Measurements from ENCODE around the gene MYO9A.
"Not testable (repeated sequence)": the region's sequence is repeated elsewhere in the genome, so short reads cannot be mapped to it uniquely, and the experiment has no call there.

The MYO9A gene

DNA sequence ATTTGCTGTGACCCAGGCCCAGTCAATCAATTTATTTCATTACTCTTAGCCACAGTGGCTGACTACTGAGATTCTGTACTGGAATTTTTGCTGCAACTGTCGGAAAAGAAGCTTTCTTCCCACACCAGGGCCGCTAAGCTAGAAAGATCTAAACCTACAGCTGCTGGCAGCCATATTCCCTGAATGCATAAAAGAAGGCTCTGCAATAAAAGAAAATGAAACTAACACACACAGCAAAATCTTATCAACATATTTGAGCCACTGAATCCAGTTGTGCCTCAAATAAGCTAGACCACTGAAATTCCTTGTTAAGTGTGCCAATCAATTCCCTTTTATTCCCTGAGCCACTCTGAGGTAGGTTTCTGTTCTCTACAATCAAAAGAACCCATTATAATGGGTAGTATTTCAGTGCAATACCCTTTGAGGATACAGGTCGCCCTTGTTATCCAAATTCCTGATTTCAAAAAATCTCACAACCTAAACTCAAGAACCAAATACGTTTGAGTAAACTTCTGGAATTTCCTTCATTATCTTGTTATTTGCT is 60.3 kb downstream of the MYO9A start:
- H3K27ac ChIP-seq, result no peak overlapping the region
- TF ChIP-seq, protein P1, sequence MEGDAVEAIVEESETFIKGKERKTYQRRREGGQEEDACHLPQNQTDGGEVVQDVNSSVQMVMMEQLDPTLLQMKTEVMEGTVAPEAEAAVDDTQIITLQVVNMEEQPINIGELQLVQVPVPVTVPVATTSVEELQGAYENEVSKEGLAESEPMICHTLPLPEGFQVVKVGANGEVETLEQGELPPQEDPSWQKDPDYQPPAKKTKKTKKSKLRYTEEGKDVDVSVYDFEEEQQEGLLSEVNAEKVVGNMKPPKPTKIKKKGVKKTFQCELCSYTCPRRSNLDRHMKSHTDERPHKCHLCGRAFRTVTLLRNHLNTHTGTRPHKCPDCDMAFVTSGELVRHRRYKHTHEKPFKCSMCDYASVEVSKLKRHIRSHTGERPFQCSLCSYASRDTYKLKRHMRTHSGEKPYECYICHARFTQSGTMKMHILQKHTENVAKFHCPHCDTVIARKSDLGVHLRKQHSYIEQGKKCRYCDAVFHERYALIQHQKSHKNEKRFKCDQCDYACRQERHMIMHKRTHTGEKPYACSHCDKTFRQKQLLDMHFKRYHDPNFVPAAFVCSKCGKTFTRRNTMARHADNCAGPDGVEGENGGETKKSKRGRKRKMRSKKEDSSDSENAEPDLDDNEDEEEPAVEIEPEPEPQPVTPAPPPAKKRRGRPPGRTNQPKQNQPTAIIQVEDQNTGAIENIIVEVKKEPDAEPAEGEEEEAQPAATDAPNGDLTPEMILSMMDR (IDR thresholded peaks at IDR 0.05), result no peak
- TF ChIP-seq ZFX (IDR thresholded peaks at IDR 0.05; ENCODE audit: borderline replicate concordance), result no peak

DNA sequence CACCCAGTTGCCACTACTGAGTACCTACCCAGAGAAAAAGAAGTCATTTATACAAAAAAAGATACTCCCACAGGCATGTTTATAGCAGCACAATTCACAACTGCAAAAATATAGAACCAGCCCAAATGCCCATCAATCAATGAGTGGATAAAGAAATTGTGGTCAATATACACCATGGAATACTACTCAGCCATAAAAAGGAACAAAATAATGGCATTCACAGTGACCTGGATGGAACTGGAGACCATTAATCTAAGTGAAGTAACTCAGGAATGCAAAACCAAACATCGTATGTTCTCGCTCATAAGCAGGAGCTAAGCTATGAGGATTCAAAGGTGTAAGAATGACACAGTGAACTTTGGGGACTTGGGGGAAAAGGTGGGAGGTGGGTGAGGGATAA is 61.7 kb downstream of the MYO9A start:
- not testable (repeated sequence) for H3K27ac ChIP-seq

DNA sequence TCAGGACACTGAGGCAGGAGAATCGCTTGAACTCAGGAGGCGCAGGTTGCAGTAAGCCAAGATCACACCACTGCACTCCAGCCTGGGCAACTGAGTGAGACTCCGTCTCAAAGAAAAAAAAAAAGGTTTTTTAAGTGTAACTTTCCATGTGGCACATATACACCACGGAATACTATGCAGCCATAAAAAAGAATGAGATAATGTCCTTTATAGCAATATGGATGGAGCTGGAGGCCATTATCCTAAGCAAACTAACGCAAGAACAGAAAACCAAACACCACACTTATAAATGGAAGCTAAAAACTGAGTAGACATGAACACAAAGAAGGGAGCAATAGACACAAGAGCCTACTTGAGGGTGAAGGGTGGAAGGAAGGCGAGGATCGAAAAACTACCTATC is 64.7 kb downstream of the MYO9A start:
- H3K27ac ChIP-seq, result not testable (repeated sequence)

DNA sequence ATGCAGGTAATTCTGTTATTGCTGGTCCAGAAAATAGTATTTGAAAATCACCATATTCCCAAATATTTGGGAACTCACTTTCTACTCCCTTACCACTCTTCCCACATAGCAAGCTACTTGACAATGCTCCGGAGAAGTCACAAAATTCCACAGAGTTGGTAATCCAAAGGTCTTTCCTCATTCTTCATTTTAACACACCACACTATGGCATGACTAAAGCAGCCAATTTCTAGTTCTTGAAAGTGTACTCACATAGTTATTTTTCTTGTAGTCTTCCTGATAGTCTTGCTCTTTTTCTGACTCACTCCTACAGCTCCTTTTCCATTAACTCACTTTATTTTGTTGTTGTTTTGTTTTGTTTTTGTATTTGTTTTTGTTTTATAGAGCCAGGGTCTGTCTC is 67.2 kb downstream of the MYO9A start:
- TF ChIP-seq, protein P1 (IDR thresholded peaks at IDR 0.05), result no peak
- TF ChIP-seq ZFX (IDR thresholded peaks at IDR 0.05; ENCODE audit: borderline replicate concordance), result no peak
- no peak overlapping the region for H3K27ac ChIP-seq

DNA sequence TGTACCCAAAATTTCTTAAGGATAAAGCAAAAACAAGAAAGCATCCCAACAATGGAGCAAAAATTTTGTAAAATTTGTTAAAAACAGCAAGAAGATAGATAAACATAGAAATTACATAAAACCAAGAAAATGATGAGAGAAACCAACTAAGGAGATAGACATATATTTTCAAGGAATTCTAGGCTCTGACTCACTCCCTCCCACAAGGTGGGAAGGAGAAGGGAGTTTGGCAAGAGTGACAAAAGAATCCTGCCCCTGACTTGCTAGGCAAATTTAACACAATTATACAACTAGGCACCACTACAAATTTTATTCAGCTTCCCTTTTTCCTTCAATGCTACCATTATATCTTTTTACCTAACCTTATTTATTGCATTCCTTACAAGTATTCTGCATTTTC is 70.9 kb downstream of the MYO9A start:
- TF ChIP-seq, protein P1 (IDR thresholded peaks at IDR 0.05), result no peak
- TF ChIP-seq ZFX (IDR thresholded peaks at IDR 0.05; ENCODE audit: borderline replicate concordance), result no peak
- no peak overlapping the region for H3K27ac ChIP-seq

DNA sequence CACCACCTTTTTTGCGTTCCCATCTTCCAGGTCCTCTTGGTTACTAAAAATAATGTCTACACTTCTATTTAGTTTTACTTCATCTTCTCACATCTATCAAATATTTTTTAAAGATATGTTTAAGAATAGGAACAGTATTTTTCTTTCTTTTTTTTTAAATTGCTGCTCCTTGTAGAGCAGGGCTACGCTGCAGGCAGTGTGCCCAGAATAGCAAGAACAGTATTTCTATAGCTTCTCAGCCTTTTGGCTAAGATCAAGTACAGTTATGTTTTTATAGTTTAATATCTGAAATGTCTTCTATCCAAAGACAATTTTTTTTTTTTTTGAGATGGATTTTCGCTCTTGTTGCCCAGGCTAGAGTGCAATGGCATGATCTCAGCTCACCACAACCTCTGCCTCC is 73.0 kb downstream of the MYO9A start:
- H3K27ac ChIP-seq, result no peak overlapping the region
- TF ChIP-seq, protein P1 (IDR thresholded peaks at IDR 0.05), result no peak
- no peak for TF ChIP-seq ZFX (IDR thresholded peaks at IDR 0.05; ENCODE audit: borderline replicate concordance)

DNA sequence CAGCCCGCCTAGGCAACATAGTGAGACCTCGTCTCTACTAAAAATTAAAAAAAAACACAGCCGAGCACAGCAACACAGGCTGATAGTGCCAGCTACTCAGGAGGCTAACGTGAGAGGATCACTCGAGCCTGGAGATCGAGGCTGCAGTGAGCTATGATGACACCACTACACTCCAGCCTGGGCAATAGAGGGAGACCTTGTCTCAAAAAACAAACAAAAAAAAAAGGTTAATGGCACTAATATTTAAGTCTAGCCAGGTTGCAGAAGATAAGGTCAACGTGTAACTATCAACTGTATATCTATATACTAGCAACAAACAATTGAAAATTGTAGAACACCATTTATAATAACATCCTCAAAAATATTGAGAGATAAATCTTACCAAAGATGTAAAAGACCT is 75.1 kb downstream of the MYO9A start:
- TF ChIP-seq, protein P1 (IDR thresholded peaks at IDR 0.05), result no peak
- no peak for TF ChIP-seq ZFX (IDR thresholded peaks at IDR 0.05; ENCODE audit: borderline replicate concordance)
- H3K27ac ChIP-seq, result no peak overlapping the region

DNA sequence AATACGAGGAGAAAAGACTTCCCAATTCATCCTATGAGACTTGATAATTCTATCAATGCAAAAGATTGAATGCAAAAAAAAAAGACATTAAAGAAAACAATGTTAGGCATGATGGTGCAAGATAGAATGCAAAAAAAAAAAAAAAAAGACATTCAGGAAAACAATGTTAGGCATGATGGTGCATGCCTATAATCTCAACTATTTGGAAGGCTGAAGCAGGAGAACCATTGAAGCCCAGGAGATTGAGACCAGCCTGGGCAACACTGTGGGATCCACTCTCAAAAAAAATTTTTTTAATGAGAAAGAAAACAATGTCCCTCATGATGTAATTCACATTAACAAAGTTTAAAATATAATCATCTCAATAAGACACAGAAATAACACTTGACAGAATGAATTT is 75.9 kb downstream of the MYO9A start:
- no peak overlapping the region for H3K27ac ChIP-seq
- TF ChIP-seq, protein P1 (IDR thresholded peaks at IDR 0.05), result no peak
- no peak for TF ChIP-seq ZFX (IDR thresholded peaks at IDR 0.05; ENCODE audit: borderline replicate concordance)

Data from 22Rv1 (cell line).